NCI-H1417 treated with DMSO at 0.1 percent for 48 hours (cell line): ENCODE measurements around the gene IER3IP1.
"Not testable (repeated sequence)": the region's sequence is repeated elsewhere in the genome, so short reads cannot be mapped to it uniquely, and the experiment has no call there.

Experiments
- DNase-seq: peaks from one replicate; lab custom pipeline; 2025; lab: John Stamatoyannopoulos, UW

The IER3IP1 gene

DNA sequence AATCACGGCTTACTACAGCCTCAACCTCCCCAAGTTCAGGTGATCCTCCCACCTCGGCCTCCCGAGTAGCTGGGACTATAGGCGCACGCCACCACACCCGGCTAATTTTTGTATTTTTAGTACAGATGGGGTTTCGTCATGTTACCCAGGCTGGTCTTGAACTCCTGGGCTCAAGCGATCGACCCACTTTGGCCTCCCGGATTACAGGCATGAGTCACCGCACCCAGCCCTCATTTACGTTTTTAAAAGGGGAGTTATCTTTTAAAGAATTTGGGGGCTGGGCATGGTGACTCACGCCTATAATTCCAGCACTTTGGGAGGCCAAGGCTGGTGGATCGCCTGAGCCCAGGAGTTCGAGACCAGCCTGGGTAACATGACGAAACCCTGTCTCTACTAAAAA, 17.8 kb downstream of the IER3IP1 start:
- DNase-seq = not testable (repeated sequence)

DNA sequence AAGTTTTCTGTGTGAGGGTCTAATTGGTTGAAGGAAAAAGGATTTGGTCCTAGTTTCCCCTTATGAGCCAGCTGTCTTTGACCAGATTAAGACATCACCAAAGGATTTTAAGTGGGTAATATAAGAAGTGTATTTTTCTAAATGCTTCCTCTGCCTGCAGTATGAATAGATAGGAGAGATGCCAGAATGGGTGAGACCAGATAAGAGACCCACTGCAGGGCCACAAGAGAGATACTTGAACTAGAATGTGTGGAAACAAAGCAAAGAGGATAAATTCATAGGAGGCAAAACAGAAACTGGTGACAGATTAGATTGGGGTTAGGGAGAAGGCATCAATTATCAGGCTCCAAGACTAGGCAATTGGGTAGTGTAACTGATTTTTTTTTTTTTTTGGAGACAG, 24.7 kb downstream of the IER3IP1 start:
- DNase-seq = no peak

DNA sequence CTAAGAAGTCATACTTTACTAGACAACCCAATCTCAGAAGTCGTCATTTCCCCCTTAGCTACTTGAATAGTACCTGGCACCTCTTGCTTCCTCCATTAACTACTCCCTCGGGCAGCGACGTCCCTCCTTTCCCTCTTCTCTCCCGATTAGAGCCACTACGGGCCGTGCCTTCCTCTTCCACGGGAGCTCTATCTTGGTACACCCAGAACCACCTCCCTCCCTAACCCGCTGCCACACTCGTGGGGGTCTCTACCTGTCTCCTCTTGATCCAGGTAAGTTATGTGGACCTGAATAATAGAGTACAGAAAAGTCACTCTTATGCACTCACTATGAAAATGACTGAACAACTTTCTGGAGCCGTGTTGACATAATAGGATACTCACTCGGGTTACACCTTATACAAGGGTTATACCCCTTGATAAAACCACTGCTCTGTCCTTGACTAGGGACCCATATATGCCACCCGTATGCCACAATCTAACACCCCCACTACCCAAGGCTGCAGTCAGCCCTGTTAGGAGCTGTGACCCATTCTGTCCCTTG, 25.3 kb downstream of the IER3IP1 start:
- no peak for DNase-seq

DNA sequence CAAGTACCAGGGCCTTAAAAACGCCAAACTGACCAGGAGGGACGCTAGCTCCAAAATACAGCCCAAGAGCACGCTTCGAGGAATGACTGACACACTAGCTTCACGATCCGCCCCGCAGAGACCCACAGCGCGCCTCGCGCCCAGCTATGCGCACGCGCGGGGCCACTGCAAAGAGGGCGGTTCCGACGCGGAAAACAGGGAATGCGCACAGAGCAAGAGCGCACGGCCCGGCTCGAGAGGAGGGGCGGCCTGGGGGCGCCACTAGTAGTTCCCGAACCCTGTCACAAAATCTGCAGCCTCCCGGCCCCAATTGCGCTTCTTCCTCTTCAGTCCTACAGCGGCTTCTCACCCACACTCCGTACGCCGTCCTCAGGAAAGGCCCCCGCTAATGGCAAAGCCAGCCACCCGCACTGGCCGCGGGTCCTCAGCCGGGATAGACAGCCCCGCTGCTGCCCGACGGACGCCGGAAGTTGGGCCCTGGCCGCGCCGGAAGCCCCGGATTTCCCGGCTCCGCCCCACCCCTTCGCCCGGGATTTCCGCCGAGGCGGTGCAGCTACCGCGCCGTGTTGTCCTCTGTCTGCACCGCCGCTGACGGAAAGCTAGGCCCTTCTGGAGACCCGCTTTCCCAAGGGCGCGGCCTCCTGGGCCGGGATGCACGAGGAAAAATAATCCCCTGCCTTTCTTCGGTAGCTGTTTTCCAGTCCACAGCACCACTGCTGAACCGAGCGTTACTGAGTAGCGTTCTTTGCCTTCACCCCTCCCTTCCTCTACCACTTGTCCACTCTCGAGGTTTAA, 25.9 kb downstream of the IER3IP1 start, which contains the start of gene HDHD2:
TSS of gene HDHD2 (minus strand) at position 472 of the 795 bp plus-strand sequence. CDS start 14,061 bp downstream, outside the sequence.
- DNase-seq = peak; percentile 64

DNA sequence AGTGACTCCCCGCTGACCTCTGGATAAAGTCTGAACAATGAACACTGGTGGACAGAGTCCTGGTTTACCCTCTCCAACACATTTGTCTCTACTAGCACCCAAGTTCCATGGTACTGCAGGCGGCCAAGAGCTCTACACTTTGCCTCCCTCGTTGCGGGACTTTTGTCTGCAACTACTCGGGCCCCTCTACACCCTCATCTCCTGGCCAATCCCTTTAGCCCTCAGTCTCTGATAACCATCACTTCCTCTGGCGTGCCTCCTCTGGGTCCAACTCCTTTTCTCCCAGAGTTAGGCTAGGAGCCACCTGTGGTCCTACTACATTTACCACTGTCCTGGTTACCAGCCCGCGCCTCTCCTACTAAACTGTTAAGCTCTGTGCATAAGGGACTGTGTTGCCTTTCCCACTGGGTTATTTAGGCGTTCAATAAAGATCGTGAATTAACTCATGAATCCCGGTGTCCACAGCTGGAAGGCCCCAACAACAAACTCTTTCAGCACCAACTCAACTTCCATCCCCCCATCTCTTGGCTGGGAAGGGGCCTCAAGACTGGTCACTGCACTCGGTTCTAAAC, 26.6 kb downstream of the IER3IP1 start:
- DNase-seq = no peak

DNA sequence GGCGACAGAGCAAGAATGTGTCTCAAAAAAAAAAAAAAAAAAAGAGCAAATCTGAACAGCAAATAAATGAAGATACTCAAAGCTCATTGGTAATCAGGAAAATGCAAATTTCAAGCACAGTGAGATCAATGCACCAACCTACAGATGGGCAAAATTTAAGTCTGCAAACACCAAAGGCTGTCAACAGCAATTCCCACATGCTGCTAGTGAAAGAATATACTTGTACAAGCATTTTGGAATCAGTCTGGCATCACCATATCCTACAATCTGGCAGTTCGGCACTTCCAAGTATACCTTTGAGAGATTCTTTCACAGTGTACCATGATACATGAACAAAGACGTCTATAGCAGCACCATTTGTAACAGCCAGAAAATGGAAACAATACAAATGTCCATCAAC, 30.0 kb downstream of the IER3IP1 start:
- DNase-seq = no peak

DNA sequence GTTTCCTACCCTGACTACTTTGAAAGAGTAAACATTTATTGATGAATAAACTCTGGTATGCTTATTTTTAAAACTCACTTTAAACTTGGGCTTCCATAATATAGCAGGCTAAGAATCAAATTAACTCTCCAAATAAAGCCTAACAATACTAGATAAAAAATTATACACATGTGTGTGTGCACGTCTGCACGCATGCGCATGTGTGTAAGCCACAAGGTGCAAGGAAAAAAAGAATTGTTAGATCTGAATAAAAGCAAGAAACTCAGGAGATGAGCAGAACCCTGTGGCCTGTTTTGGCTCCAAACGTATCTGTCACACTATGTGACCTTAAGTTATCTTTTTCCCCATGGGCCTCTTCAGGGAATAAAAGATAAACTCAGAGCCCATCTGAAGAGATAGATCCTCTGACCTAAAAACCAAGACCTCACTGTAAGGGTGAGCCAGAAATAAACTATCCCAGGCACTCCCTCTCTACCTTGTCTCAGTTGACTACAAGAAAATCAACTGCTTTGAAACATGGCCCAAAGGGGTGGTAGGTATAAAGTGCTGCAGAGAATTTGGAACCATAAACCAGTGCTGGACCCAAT, 32.2 kb downstream of the IER3IP1 start:
- no peak for DNase-seq

DNA sequence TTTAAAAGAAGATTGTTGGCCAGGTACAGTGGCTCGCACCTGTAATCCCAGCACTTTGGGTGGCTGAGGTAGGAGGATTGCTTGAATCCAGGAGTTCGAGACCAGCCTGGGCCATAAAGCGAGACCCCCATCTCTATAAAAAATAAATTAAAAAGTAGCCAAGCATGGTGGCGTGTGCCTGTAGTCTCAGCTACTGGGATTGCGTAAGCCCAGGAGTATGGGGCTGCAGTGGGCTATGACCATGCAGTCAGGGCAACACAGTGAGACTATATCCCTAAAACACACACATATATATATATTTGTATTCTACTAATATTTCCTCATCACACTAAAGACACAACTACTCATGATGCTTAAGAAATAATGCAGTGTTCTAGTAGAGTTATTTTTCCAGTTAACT, 33.0 kb downstream of the IER3IP1 start:
- DNase-seq = no peak

DNA sequence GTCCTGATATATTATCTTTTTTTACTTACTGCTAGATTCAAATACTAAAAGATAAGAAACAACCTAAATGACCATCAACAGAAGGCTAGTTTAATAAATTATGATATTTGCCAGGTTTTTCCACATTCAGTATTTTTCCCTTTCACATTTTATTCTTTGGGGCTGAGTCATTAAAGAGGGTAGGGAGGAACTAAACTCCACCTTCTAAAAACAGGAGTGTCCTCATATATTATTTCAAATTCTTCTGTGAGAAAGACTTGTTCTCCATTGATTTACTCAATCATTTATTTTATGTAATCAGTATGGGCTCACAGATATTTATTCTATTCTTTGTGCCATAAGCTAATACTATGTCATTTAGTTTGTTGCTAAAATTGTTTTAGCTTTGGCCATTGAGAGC, 34.9 kb downstream of the IER3IP1 start:
- no peak for DNase-seq

DNA sequence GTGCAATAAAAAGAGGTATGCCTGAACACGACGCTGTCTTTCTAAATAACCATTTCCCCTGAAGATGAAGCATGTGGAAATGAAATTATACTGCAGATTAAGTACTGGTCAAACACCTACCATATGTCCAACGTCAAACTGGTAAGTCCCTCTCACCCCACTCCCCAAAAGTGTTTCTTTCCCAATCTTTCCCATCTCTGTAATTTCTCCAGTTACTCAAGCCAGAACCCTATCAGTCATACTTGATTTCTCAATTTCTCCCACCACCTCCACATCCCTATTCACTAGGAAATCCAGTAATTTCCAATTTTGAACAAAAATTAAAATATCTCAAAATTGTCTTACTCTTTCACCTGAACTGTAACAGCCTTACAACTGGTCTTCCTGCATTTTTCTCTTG, 55.0 kb downstream of the IER3IP1 start:
- no peak for DNase-seq

DNA sequence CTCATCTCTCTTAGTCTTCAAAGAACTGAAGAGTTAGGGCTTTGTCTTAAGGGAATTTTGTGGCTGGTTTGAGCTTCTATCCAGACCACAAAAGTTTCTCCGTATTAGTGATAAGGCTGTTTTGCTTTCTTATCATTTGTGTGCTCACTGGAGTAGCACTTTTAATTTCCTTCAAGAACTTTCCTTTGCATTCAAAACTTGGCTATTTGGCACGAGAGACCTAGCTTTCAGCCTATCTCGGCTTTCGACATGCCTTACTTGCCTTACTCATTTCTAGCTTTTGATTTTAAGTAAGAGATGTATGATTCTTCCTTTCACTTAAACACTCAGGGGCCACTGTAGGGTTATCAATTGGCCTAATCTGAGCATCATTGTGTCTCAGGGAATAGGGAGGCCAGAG, 55.7 kb downstream of the IER3IP1 start:
- DNase-seq = no peak

DNA sequence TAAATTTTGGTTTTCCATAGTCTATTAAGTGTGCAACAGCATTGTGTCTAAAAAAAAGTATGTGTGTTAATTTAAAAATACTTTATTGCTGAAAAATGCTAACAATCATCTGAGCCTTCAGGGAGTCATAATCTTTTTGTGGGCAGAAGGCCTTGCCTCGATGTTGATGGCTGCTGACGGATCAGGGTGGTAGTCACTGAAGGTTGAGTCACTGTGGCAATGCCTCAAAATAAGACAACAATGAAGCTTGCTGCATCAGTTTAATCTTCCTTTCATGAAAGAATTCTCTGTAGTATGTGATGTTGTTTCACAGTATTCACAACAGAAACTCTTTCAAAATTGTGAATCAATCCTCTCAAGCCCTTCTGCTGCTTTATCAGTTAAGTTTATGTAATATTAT, 57.2 kb downstream of the IER3IP1 start:
- DNase-seq = no peak

DNA sequence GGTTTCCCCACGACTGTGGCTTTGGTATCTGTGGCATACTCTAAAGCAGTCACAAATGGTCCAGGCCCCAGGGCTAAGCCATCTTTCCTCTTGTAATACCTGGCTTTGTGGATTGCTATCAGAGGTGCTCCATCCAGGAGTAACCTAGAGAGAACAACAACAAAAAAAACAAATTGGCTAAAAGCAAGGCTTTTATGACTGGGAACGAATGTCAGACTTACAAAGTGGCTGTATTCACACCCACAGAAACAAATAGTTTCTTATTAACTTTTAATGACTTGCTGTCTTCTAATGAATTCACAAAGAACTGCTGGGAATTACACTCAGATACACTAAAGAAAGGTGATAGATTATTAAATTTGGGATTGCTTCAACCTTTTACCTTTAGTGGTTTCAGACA, 61.0 kb downstream of the IER3IP1 start:
- DNase-seq = no peak

DNA sequence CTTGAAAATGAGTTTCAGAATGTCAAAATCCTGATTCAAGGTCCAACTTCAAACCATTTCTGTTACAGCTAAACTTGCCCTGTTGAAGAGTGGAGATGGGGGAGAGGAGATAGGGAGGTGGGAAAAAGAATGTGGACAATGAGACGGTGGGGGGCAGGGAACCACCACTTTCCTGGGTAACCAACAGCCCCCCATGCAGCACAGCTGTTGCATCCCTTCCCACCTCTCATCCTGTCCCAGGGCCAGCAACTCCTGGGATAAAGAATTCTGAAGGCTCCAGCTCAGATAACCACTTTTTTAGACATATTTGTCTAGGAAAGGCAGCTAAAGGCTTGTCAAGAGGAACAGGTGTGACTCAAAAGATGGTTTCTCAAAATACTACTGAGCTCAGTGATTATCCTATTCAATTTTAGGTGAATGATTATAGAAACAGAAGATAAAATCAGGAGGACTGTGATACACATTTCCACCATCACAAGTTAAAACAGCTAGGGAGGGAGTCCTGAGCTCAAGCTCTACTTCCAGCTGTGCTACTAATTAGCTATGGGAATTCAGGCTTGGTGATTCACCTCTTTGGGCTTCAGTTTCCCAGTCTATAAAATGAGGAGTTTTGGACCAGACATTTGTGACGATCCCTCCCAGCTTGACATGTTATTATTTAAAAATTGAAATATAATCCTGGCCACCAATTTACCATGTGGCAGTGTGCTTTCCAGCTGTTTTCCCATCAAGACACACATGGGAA, 62.2 kb downstream of the IER3IP1 start:
- no peak for DNase-seq

DNA sequence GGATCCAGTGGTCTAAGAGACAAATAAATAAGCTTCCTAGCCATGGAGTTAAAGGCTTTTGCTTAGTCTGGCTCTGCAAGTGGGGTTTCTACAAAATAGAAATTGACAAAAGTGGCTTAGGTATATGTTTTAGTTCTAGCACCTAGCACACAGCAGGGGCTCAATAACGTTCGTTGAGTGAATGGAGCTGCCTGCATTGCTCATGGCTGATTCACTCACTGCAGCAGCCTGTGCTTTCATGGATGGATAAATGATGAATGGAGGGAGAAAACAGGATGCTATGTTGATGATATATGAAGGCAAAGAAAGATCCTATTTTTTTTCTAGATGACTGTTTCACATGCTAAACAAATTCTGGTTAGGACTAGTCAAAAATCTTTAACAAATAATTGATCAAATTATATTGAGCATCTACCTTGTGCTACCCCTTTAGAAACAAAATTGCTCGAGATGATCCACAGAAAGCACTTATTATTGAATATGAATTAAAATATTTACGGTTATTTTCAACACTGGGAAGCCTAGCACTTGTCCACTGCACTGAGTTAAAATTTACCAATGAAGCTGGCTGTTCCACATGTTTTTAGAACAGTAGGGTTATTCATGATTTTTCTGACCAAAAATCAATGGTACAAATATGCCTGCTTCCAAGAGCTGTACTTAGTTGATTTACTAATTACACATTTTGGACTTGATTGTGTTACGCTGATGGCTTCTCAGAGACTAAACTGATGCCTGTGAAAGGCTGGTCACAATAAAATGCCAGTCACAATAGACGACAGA, 65.5 kb downstream of the IER3IP1 start:
- DNase-seq = no peak

DNA sequence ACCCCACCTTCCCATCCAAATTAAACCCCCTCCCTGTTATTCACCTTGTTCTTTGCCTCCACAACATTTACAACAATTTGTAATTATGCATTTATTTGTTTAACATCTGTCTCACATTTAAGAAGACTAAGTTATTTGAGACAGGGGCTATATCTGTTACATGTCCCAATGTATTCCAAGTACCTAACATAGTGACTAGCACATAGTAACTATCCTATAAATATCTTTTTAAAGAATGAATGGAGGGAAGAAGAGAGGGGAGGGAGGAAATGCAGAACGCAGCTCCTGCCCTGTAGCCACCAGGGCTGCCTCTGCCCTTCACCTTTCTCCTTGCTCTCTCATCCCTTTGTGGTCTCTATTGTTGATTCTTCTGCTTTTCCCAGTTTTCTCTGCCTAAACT, 66.4 kb downstream of the IER3IP1 start:
- DNase-seq = no peak

DNA sequence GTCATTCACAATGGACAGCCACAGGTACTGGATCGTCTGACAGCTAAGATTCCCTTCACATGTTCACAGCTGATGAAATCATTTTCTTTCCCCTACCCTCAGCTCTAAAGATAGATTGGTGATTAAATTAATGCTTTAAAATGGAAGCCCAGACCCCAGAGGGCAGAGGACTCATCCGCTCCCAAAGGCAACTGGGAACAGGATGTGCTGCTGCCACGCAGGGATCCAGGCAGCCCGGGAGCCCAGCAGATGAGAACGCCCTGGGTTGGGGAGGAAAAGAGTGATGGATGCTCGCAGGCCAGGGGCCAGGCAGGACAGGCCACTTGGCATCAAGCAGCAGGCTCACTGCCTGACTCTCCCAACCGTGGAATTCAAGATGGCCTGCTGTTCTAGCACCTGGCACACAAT, 67.2 kb downstream of the IER3IP1 start:
- DNase-seq = no peak

DNA sequence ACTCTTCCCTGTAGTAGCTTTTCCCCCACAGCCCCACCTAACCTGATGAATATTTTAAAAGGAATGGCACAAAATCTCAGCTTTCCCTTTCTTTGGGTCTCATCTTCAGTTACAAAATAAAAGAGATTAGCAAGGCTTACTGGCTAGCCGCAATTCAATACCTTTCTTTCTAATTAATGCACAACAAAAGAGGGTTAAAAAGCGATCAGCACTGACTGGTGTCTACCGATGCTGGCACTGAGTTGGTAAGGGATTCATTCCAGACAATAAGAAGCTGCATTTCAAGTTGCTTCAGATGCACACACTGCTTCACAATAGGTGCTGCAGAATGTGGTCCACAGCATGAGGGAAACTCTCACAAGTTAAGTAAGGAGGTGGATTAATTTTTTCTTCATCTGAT, 67.8 kb downstream of the IER3IP1 start:
- DNase-seq = no peak
